Measurements from ENCODE around the gene ZNF568. TPM values are rescaled to one million over a fixed set of nuclear protein-coding genes. Genes with fewer than 3 reads are reported as not detected.

ZNF568 gene
- total RNA-seq (13.1 TPM), polyA plus RNA-seq (ENCODE audit: insufficient read depth, low read depth, low replicate concordance) (6.5 TPM)
- long read RNA-seq, donor 1, partial matches to known transcripts = 0 of 3 reads
- long read RNA-seq, donor 1, other reads (novel, unspliced or antisense) = 0 of 3 reads
- long read RNA-seq, donor 2, partial matches to known transcripts = 0 of 3 reads
- long read RNA-seq, donor 2, other reads (novel, unspliced or antisense) = 0 of 3 reads
- long read RNA-seq, donor 3, partial matches to known transcripts = 0 of 2 reads
- long read RNA-seq, donor 3, other reads (novel, unspliced or antisense) = 0 of 2 reads
- long read RNA-seq, donor 4, partial matches to known transcripts = 0 of 4 reads
- long read RNA-seq, donor 4, other reads (novel, unspliced or antisense) = 0 of 4 reads
- long read RNA-seq, donor 5, partial matches to known transcripts = 0 of 1 reads
- long read RNA-seq, donor 5, other reads (novel, unspliced or antisense) = 0 of 1 reads
- long read RNA-seq, donor 6, partial matches to known transcripts = 0 of 1 reads
- long read RNA-seq, donor 6, other reads (novel, unspliced or antisense) = 0 of 1 reads
- long read RNA-seq, donor 7, transcript ZNF568-201 (7 exons, 2,441 nt) = major isoform, 6 of 14 reads
- long read RNA-seq, donor 7, partial matches to known transcripts = 0 of 14 reads
- long read RNA-seq, donor 7, other reads (novel, unspliced or antisense) = 4 of 14 reads
- long read RNA-seq, donor 8, partial matches to known transcripts = 0 of 3 reads
- long read RNA-seq, donor 8, other reads (novel, unspliced or antisense) = 0 of 3 reads
- long read RNA-seq, donor 9, partial matches to known transcripts = 0 of 4 reads
- long read RNA-seq, donor 9, other reads (novel, unspliced or antisense) = 0 of 4 reads
- long read RNA-seq, donor 10, partial matches to known transcripts = 11 of 17 reads
- long read RNA-seq, donor 10, other reads (novel, unspliced or antisense) = 0 of 17 reads

DNA sequence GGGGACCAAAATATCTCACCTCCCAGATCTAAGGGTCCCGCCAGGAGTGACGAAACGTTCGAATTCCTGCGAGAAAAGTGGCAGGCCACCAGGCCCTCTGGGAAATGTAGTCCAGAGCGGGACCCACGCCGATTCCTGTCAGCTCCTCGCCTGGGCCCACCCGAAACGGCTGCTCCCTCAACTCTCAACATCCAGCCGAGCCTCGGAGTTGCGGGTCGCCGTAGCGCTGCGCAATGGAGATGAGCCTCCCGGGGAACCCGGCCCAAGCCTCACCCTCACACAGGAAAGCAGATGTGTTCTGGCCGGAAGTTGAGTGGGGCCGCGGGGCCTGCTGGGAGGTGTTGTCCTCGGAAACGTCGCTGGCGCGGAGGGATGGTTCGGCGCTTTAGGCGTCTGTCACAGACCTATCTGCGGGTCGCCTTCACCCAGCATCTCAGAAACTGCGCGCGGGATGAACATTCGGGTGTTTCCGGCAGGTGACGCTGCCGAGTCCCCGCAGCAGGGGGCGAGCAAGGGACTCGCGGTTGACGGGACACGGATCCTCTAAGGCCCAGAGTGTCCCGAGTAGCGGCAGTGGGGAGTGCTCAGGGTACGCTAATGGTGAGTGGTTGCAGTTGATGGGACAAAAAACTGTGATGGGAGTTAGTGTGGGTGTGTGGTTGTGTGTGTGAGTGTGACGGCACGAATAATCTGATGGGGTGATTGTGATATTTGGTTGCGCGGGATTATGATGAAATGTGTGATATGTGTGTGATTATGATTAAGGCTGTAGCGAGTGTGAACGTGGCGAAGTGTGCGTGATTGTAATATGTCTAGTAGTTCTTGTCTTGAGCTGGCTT lies at the start of gene ZNF568, which contains the start of gene ZNF829:
Gene ZNF568, plus strand, starts transcription at position 341 of the 839 bp plus-strand sequence. CDS start 6,439 bp downstream, outside the sequence.
Gene ZNF829, minus strand, starts transcription at position 300 of the 839 bp plus-strand sequence. CDS start 1,124 bp downstream, outside the sequence.
- intact Hi-C loops (cut with DNase I) = no loop called here
- Histone ChIP-seq H3K36me3 (ENCODE audit: control insufficient read depth in 2 of 3, insufficient read depth in 3 of 3, low read length in 3 of 3) (no peaks in the 10 kb centered on the region), H3K27ac (ENCODE audit: low read depth in 2 of 2, low read length in 2 of 2) (peak within 1 kb of the TSS; percentile 92 to 94), H3K4me3 (ENCODE audit: low read length in 3 of 3) (peak within 1 kb of the TSS; percentile 89 to 99 (median 94)), H3K9ac (ENCODE audit: low read length in 3 of 3) (peak within 1 kb of the TSS; percentile 75 to 97 (median 97)), H3K9me3 (ENCODE audit: control insufficient read depth in 2 of 3, insufficient read depth in 1 of 3, low read length in 3 of 3) (no peaks in the 10 kb centered on the region), H3K27me3 (ENCODE audit: control insufficient read depth, insufficient read depth, low read length) (no peaks in the 10 kb centered on the region), H3K4me1 (ENCODE audit: control insufficient read depth in 2 of 3, insufficient read depth in 2 of 3, low read depth in 1 of 3, low read length in 3 of 3) (peaks cover 0 to 8% (median 2%) of the 10 kb centered on the region in 3 donors)
- FAIRE-seq = no peak
- TF ChIP-seq, protein P1, sequence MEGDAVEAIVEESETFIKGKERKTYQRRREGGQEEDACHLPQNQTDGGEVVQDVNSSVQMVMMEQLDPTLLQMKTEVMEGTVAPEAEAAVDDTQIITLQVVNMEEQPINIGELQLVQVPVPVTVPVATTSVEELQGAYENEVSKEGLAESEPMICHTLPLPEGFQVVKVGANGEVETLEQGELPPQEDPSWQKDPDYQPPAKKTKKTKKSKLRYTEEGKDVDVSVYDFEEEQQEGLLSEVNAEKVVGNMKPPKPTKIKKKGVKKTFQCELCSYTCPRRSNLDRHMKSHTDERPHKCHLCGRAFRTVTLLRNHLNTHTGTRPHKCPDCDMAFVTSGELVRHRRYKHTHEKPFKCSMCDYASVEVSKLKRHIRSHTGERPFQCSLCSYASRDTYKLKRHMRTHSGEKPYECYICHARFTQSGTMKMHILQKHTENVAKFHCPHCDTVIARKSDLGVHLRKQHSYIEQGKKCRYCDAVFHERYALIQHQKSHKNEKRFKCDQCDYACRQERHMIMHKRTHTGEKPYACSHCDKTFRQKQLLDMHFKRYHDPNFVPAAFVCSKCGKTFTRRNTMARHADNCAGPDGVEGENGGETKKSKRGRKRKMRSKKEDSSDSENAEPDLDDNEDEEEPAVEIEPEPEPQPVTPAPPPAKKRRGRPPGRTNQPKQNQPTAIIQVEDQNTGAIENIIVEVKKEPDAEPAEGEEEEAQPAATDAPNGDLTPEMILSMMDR (IDR thresholded peaks at IDR 0.05; ENCODE audit: borderline replicate concordance, extremely low read depth, insufficient read depth) = peak; percentile 27
- DNase-seq = peak; percentile 94 to 96 (median 96)

GRCh38 chr19:36876993-36877938 lies 38.9 kb upstream of the ZNF568 start:
- Histone ChIP-seq H3K4me1 (ENCODE audit: control insufficient read depth in 2 of 3, insufficient read depth in 2 of 3, low read depth in 1 of 3, low read length in 3 of 3) (no peaks in the 10 kb centered on the region), H3K9me3 (ENCODE audit: control insufficient read depth in 2 of 3, insufficient read depth in 1 of 3, low read length in 3 of 3) (peaks cover 16 to 77% (median 60%) of the 10 kb centered on the region in 3 donors), H3K4me3 (ENCODE audit: low read length in 3 of 3) (peak overlapping the region in 2 of 3 donors; percentile 0 to 46), H3K27me3 (ENCODE audit: control insufficient read depth, insufficient read depth, low read length) (no peaks in the 10 kb centered on the region), H3K9ac (ENCODE audit: low read length in 3 of 3) (no peak overlapping the region), H3K27ac (ENCODE audit: low read depth in 2 of 2, low read length in 2 of 2) (no peak overlapping the region), H3K36me3 (ENCODE audit: control insufficient read depth in 2 of 3, insufficient read depth in 3 of 3, low read length in 3 of 3) (peaks cover 18 to 30% (median 22%) of the 10 kb centered on the region in 3 donors)
- DNase-seq (no peak), FAIRE-seq (no peak)
- intact Hi-C loops (cut with DNase I) = no loop called here
- TF ChIP-seq, protein P1 (IDR thresholded peaks at IDR 0.05; ENCODE audit: borderline replicate concordance, extremely low read depth, insufficient read depth) = no peak

Measured in kidney (tissue), 22 donors.